Spinal cord (tissue), 10 donors: ENCODE measurements around the gene SCARF1. TPM values are rescaled to one million over a fixed set of nuclear protein-coding genes. Genes with fewer than 3 reads are reported as not detected.

ENCODE experiments used
- DNase-seq, 6 donors: peaks; one replicate each; pipeline versions ENCODE4 v3.0.0 to v3.0.0-alpha.2; 2013 to 2015; ENCODE audit warnings: low spot score in 6 of 6, low read depth in 4 of 6
- H3K27ac ChIP-seq: one replicate; pipeline ENCODE4 v1.5.1; 2013; ENCODE audit warnings: low read depth, low read length, control low read depth
- H3K27me3 ChIP-seq: one replicate; pipeline ENCODE4 v1.6.1; 2013; ENCODE audit warnings: low read length; ENCODE audit not compliant: control insufficient read depth, insufficient read depth
- H3K36me3 ChIP-seq: one replicate; pipeline ENCODE4 v1.6.1; 2013; ENCODE audit warnings: low read length; ENCODE audit not compliant: control insufficient read depth, insufficient read depth
- H3K4me1 ChIP-seq: one replicate; pipeline ENCODE4 v1.6.1; 2013; ENCODE audit warnings: low read length; ENCODE audit not compliant: control insufficient read depth, insufficient read depth
- H3K4me3 ChIP-seq: one replicate; pipeline ENCODE4 v1.5.1; 2013; ENCODE audit warnings: low read depth, low read length, control low read depth
- H3K9me3 ChIP-seq: one replicate; pipeline ENCODE4 v1.6.1; 2013; ENCODE audit warnings: low read length; ENCODE audit not compliant: control insufficient read depth, insufficient read depth
- WGBS: methylation state at CpG from one replicate; pipeline ENCODE4 v1.1.5; 2013; ENCODE audit warnings: missing lambda C conversion rate; ENCODE audit not compliant: insufficient coverage; 5-methylcytosine and 5-hydroxymethylcytosine counted together
- polyA plus RNA-seq, 2 donors: library from polyadenylated mRNA; unstranded; fragments of 120-200 nt; gene quantifications; one replicate each; pipeline ENCODE4 v1.2.1, GENCODE V29; 2013; ENCODE audit not compliant: insufficient read length in 2 of 2
- total RNA-seq, 2 donors: library from RNA; depleted of rRNA in 1 of 2; stranded (reverse); fragments of 120-200 nt in 1 of 2; fragments of >200 nt in 1 of 2; gene quantifications; one replicate each; pipeline versions ENCODE4 v1.2.3 to v1.2.4, GENCODE V29; 2013 to 2014
- donor health status: healthy.

Gene SCARF1
- total and polyA plus RNA-seq, 4 donors = 4.2 to 10.7 (median 8.3) TPM

DNA sequence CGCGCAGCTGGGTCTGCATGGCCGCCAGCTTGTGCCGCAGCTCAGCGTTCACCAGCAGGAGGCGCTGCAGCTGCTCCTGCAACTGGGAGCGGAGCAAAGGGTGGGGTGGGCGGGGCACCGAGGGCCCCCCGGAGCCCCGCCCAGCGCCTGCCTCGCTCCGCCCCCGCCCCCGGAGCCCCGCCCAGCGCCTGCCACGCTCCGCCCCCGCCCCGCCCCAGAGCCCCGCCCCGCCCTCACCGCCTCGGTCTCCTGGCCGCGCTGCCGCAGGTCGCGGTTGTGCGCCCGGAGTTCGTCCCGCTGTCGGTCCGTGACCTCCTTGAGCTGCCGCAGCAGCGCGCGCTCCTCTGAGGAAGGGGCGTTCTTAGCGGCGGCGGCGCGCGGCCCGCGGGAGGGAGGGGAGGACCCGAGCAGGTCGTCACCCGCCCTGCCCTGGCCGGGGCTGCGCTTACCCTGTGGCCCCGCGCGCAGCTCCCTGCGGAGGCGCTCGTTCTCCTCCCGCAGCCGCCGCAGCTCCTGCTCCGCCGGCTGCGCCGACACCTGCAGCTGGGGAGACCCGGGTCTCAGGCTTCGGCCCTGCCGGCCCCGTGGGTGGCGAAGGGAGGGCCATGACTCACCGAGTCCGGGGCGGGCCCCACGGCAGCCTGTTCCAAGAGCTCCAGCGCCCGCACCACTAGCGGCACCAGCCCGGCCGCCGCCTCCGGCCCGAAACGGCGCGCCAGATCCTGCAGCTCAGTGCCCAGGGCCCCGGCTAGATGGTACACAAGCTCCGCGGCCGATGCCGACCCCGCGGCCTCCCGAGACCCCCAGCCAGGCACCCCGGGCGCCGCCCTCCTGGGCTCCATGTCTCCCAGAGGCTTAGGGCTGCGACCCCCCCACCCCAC lies 3.7 kb upstream of the SCARF1 start:
- H3K36me3 ChIP-seq = peaks cover 82% of the 10 kb centered on the region
- H3K4me3 ChIP-seq = peak overlapping the region; percentile 26
- peaks cover 3% of the 10 kb centered on the region for H3K27me3 ChIP-seq
- H3K4me1 ChIP-seq = peaks cover 51% of the 10 kb centered on the region
- WGBS = 2% methylated on average over 86 of the region's 100 CpGs
- H3K27ac ChIP-seq = peak overlapping the region; percentile 52
- peak; percentile 77 to 97 (median 90) for DNase-seq
- no peaks in the 10 kb centered on the region for H3K9me3 ChIP-seq

DNA sequence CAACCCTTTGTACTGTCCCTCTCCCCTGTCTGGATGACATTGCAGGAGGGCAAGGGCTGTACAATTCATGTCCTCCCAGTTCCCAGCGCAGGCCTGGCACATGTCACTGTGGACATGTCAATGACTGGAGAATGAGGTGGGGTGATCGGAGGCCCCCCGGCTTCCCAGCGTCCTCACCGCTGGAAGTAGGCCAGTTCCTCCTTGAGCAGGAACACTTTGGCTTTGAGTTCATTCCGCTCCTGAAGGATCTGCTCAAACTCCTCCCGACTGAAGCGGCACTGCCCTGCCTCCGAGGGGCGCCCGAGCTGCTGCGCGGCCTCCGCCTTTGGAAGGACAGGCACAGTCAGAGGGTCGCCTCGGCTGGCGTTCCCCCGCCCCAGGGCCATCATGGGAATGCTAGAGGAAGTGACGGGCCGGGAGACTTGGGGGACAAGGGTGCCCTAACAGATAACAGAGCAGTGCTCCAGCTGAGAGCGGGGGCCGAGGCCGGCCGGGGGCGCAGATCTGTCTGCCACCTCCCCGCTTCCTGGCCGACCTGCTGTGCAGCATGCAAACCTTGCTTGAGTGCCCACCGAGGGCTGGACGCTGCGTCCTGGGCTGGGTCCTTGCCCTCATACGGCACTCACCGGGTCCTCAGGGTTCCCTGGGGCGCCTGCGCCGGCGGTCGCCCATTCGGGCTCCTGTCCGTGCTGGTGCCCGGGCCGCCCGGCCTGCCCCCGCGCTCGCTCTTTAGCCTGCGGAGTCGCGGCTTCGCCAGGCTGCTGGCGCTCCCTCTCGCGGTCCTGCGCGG lies 2.8 kb upstream of the SCARF1 start:
- H3K36me3 ChIP-seq = peaks cover 74% of the 10 kb centered on the region
- peaks cover 3% of the 10 kb centered on the region for H3K27me3 ChIP-seq
- no peaks in the 10 kb centered on the region for H3K9me3 ChIP-seq
- H3K27ac ChIP-seq = peak overlapping the region; percentile 31
- H3K4me3 ChIP-seq = peak overlapping the region; percentile 32
- peaks cover 55% of the 10 kb centered on the region for H3K4me1 ChIP-seq
- peak in 1 of 6 donors; percentile 46 for DNase-seq
- whole genome bisulfite sequencing = 9% methylated on average over 53 of the region's 54 CpGs

DNA sequence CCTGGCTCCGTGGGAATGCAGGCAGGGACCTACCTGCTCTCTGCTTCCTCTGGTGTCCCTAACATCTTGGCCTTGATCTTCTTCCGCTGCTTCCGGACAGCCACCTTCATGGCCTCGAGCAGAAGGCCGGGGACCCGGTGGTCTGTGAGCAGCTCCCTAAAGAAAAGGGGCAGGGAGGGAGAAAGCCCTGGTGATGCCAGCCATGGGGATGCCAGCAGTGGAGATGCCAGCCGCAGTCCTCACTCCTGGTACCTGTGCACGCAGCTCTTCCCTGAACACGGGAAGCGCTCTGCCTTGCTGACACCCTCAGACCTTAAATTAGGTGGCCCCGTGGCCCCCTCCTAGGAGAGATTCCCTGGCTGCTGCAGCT lies 2.3 kb upstream of the SCARF1 start:
- Histone ChIP-seq H3K27ac (peak overlapping the region; percentile 31), H3K36me3 (peaks cover 68% of the 10 kb centered on the region), H3K4me3 (no peak overlapping the region), H3K27me3 (peaks cover 3% of the 10 kb centered on the region), H3K4me1 (peaks cover 57% of the 10 kb centered on the region), H3K9me3 (no peaks in the 10 kb centered on the region)
- DNase-seq = no peak
- WGBS = 81% methylated on average over 11 of the region's 11 CpGs

DNA sequence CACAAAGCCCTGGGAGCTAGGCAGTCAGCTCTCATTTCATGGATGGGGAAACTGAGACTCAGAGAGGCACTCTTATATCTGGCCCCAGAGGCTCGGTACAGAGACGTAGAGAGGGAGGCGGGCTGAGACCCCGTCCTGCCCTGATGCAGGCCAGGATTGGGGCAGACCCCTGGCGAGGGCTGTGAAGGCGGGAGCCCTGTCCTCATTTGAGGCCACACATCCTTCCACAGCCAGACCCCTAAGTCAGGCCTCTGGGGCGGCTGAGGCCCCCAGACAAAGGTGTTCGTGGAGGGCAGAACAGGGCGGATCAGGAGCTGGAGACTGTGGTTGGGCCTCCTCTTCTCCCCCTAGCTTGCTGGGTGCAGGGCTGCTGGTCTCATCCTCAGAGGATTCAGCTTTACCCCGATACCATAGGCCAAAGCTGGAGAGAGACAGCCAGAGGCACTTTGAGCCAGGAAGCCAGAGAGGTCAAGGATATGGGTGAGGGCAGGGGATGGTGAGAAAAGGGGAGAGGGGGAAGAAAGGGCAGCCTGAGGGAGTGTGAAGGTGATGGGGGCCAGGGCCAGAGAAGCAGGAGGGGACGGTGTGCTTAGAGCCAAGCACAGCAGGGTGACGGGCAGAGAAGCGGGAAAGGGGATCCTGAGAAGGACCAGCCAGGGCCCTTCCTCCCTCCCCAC lies 805 bp upstream of the SCARF1 start:
- no peak overlapping the region for H3K4me3 ChIP-seq
- H3K36me3 ChIP-seq = peaks cover 56% of the 10 kb centered on the region
- H3K27ac ChIP-seq = no peak overlapping the region
- WGBS = 90% methylated on average over 7 of the region's 13 CpGs
- peaks cover 3% of the 10 kb centered on the region for H3K27me3 ChIP-seq
- peaks cover 59% of the 10 kb centered on the region for H3K4me1 ChIP-seq
- DNase-seq = no peak
- H3K9me3 ChIP-seq = no peaks in the 10 kb centered on the region

DNA sequence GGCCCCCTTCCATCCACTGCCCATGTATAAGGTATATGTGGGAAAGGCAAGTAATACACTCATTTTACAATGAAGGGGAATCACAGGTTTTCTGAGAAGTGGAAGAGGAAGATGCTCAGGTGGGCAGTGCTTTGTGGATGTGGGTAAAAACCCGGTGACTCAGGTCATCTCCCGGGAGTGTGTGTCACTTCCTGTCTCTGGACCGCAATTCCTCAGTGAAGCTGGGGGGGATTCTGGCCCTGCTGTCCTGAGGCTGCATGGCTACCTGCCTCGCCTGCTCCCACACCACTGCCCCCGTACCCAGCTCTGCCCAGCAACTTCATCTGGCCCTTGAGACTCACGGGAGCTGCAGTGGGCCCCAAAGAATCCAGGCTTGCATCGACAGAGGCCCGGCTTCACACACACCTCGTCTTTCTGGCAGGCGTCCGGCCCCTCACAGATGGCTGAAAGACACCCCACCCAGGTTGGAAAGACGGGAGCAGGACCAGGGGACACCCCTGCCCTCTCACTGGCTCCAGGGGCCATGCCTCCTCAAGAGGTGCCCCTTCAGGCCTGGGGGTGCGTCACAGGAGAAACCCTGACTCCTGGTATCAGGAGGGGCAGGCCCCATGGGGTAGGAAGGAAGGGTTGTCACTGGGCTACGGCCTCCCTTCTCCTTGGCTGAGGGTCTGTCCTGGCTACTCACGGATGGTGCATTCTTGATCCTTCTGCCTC lies 882 bp downstream of the SCARF1 start:
- H3K27ac ChIP-seq = peak overlapping the region; percentile 6
- DNase-seq = no peak
- peaks cover 65% of the 10 kb centered on the region for H3K4me1 ChIP-seq
- H3K27me3 ChIP-seq = peaks cover 3% of the 10 kb centered on the region
- H3K36me3 ChIP-seq = peaks cover 48% of the 10 kb centered on the region
- 73% methylated on average over 12 of the region's 15 CpGs for WGBS
- no peaks in the 10 kb centered on the region for H3K9me3 ChIP-seq
- peak overlapping the region; percentile 21 for H3K4me3 ChIP-seq

DNA sequence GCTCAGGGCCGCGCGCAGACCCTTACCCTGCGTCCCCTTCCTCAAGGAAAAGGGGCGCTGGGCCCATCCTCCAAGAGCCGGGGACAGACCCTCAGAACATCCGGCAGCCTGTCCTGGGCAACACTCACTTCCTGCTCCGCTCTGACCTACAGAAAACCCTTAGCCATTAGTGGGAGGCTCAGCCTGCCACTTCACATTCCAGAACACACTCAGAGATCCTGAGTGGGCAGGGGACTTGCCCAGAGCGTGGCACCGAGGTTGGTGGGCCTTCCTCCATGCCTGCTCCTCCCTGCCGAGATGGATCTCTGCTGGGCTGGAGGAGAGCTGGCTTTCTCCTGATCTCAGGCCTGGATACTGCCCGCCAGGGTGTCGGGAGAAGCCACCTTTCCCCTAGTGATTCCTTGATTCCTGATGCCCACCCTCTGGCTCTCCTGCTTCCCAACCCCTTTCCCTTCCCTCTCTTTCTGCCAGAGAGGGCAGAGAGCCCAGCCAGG lies 1.5 kb downstream of the SCARF1 start:
- Histone ChIP-seq H3K27me3 (peaks cover 3% of the 10 kb centered on the region), H3K4me3 (no peak overlapping the region), H3K36me3 (peaks cover 46% of the 10 kb centered on the region), H3K27ac (no peak overlapping the region), H3K4me1 (peaks cover 66% of the 10 kb centered on the region), H3K9me3 (no peaks in the 10 kb centered on the region)
- 48% methylated on average over 13 of the region's 13 CpGs for WGBS
- no peak for DNase-seq

DNA sequence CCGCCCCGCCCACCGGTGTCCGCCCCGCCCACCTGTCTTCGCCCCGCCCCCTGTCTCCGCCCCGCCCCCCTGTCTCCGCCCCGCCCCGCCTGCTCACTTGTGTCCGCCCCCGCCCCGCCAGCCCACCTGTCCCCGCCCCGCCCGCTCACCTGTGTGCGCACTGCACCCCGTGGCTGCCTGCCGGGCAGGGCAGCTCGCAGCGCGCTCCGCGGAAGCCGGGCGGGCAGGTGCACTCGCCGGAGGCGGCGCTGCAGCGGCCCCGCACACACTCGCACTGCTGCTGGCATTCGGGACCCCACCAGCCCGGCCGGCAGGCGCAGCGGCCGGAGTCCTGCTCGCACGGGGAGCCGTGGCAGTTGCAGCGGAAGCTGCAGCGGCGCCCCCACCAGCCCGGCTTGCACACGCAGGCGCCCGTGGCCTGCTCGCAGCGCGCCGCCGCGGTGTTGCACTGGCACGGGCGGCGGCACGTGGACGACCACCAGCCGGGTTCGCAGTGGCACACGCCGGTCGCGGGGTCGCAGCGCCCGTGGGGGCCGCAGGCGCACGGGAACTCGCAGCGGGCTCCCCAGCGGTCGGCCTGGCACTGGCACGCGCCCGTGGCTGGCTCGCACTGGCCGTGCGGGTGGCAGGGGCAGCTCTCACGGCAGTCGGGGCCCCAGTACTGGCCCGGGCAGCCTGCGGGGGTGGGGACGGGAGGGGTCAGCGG lies 2.1 kb downstream of the SCARF1 start:
- peak in 2 of 6 donors; percentile 58 to 66 for DNase-seq
- Histone ChIP-seq H3K27me3 (peaks cover 3% of the 10 kb centered on the region), H3K27ac (no peak overlapping the region), H3K9me3 (no peaks in the 10 kb centered on the region), H3K4me3 (no peak overlapping the region), H3K4me1 (peaks cover 70% of the 10 kb centered on the region), H3K36me3 (peaks cover 51% of the 10 kb centered on the region)
- under 1% methylated on average over 81 of the region's 90 CpGs for WGBS

DNA sequence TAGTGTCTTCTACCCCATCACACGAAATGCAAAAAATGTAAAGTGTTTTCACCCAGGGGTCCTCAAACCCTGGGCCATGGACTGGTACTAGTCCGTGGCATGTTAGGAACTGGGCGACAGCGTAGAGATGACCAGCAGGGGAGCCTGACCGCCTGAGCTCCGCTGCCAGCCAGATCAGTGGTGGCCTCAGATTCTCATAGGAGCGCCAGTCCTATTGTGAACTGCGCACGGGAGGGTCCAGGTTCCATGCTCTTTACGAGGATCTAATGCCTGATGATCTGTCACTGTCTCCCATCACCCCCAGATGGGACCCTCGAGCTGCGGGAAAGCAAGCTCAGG lies 4.5 kb downstream of the SCARF1 start:
- peaks cover 38% of the 10 kb centered on the region for H3K36me3 ChIP-seq
- H3K27me3 ChIP-seq = peaks cover 3% of the 10 kb centered on the region
- no peak for DNase-seq
- H3K4me1 ChIP-seq = peaks cover 53% of the 10 kb centered on the region
- H3K9me3 ChIP-seq = no peaks in the 10 kb centered on the region
- no peak overlapping the region for H3K4me3 ChIP-seq
- no peak overlapping the region for H3K27ac ChIP-seq
- 63% methylated on average over 6 of the region's 12 CpGs for WGBS
